Parathyroid adenoma (tissue), 2 donors: ENCODE measurements around the gene FXYD5.

ENCODE experiments used
- H2AFZ ChIP-seq: fragments of 300-600 bp; sonication (generic); one replicate; pipeline ENCODE4 v1.7.0; 2017; ENCODE audit warnings: antibody characterized with exemption, mild to moderate bottlenecking
- H3K27ac ChIP-seq: fragments of 300-600 bp; sonication (generic); one replicate; pipeline ENCODE4 v1.7.0; 2017
- H3K27me3 ChIP-seq: fragments of 300-600 bp; sonication (generic); one replicate; pipeline ENCODE4 v1.7.0; 2017; ENCODE audit warnings: low read length; ENCODE audit not compliant: control insufficient read depth, insufficient read depth
- H3K36me3 ChIP-seq: fragments of 300-600 bp; sonication (generic); one replicate; pipeline ENCODE4 v1.7.0; 2017; ENCODE audit warnings: low read length; ENCODE audit not compliant: control insufficient read depth, insufficient read depth
- H3K4me1 ChIP-seq: fragments of 300-600 bp; sonication (generic); one replicate; pipeline ENCODE4 v1.7.0; 2017; ENCODE audit warnings: control low read depth
- H3K4me2 ChIP-seq: fragments of 300-600 bp; sonication (generic); one replicate; pipeline ENCODE4 v1.7.0; 2017; ENCODE audit warnings: low read length
- H3K4me3 ChIP-seq: fragments of 300-600 bp; sonication (generic); one replicate; pipeline ENCODE4 v1.7.0; 2017; ENCODE audit warnings: low read depth, low read length
- H3K79me2 ChIP-seq: fragments of 300-600 bp; sonication (generic); one replicate; pipeline ENCODE4 v1.7.0; 2017; ENCODE audit warnings: control low read depth
- H3K9ac ChIP-seq: fragments of 300-600 bp; sonication (generic); one replicate; pipeline ENCODE4 v1.7.0; 2017; ENCODE audit warnings: mild to moderate bottlenecking
- H3K9me3 ChIP-seq: fragments of 300-600 bp; sonication (generic); one replicate; pipeline ENCODE4 v1.7.0; 2017; ENCODE audit warnings: low read length; ENCODE audit not compliant: control insufficient read depth
- TF ChIP-seq, protein P1 (sequence below): fragments of 300-600 bp; sonication (generic); IDR thresholded peaks from one replicate; pipeline ENCODE4 v1.7.0; 2017; ENCODE audit warnings: antibody characterized with exemption, mild to moderate bottlenecking
- donor health status: primary hyperparathyroidism.

Gene FXYD5

DNA sequence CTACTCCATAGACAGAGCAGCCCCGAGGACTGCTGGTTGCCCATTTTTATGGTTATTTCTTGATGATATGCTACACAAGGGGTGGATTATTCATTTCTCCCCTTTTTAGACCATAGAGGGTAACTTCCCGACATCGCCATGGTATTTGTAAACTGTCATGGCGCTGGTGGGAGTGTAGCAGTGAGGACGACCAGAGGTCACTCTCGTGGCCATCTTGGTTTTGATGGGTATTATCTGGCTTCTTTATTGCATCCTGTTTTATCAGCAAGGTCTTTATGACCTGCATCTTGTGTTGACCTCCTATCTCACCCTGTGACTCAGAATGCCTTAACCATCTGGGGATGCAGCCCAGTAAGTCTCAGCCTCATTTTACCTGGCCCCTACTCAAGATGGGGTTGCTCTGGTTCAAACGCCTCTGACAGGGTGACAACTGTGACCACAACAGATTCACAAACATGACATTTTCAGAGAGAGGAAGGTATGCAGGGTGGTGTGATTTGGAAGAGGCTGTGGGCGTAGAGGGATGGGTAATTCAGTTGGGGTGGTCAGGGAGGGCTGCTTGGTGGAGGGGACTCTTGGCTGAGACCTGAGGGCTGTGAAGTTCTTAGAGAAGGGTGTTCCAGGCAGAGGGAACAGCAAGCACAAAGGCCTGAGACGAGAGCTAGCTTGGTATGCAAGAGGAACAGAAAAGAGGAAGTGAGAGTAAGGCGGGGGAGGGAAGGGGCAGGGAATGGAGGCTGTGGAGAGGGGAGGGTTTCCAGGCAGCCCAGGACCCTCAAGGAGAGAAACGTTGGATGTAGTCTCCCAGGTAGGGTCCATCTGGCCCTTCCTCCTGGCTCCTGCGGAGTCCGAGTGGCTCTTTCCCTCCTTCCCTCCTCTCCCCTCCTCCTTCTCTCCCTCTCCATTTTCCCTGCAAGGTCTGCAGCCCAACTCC is 50.5 kb downstream of the FXYD5 start:
- no peak overlapping the region for H3K9ac ChIP-seq
- TF ChIP-seq, protein P1, sequence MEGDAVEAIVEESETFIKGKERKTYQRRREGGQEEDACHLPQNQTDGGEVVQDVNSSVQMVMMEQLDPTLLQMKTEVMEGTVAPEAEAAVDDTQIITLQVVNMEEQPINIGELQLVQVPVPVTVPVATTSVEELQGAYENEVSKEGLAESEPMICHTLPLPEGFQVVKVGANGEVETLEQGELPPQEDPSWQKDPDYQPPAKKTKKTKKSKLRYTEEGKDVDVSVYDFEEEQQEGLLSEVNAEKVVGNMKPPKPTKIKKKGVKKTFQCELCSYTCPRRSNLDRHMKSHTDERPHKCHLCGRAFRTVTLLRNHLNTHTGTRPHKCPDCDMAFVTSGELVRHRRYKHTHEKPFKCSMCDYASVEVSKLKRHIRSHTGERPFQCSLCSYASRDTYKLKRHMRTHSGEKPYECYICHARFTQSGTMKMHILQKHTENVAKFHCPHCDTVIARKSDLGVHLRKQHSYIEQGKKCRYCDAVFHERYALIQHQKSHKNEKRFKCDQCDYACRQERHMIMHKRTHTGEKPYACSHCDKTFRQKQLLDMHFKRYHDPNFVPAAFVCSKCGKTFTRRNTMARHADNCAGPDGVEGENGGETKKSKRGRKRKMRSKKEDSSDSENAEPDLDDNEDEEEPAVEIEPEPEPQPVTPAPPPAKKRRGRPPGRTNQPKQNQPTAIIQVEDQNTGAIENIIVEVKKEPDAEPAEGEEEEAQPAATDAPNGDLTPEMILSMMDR, result no peak
- no peaks in the 10 kb centered on the region for H3K27me3 ChIP-seq
- H3K9me3 ChIP-seq, result no peaks in the 10 kb centered on the region
- no peak overlapping the region for H2AFZ ChIP-seq
- no peak overlapping the region for H3K4me2 ChIP-seq
- H3K36me3 ChIP-seq, result no peaks in the 10 kb centered on the region
- H3K79me2 ChIP-seq, result no peaks in the 10 kb centered on the region
- H3K4me3 ChIP-seq, result no peak overlapping the region
- H3K4me1 ChIP-seq, result no peaks in the 10 kb centered on the region
- H3K27ac ChIP-seq, result no peak overlapping the region

DNA sequence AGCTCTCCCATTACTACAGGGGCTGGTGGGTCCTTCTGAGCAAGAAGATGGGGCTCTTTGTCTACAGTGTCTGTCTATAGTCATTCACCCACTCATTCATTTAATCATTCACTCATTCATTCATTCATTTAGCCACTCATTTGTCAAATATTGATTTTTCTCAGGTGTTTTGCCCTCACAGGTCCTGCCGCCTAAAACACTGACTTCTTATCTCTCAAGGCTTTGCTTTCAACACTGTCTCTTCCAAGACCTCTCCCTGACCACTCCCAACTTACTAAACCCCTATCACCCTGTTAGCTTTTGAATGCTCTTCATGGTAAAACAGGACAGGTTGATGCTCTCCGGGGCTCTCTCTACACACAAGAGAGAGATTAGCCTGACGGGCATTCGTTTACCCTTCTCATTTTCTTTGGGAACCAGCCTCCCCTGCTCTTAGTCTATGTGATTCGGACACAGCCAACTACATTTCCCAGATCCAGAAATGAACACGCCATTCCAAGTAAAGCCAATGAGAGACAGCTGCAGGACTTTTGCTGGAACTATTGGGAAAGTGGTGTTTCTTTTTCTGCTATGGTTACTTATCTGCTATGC is 51.3 kb downstream of the FXYD5 start:
- H3K9ac ChIP-seq, result no peak overlapping the region
- no peak overlapping the region for H3K4me2 ChIP-seq
- no peaks in the 10 kb centered on the region for H3K79me2 ChIP-seq
- TF ChIP-seq, protein P1, result no peak
- no peak overlapping the region for H3K4me3 ChIP-seq
- H3K27ac ChIP-seq, result no peak overlapping the region
- no peaks in the 10 kb centered on the region for H3K27me3 ChIP-seq
- no peaks in the 10 kb centered on the region for H3K9me3 ChIP-seq
- H2AFZ ChIP-seq, result no peak overlapping the region
- H3K4me1 ChIP-seq, result no peaks in the 10 kb centered on the region
- H3K36me3 ChIP-seq, result no peaks in the 10 kb centered on the region

DNA sequence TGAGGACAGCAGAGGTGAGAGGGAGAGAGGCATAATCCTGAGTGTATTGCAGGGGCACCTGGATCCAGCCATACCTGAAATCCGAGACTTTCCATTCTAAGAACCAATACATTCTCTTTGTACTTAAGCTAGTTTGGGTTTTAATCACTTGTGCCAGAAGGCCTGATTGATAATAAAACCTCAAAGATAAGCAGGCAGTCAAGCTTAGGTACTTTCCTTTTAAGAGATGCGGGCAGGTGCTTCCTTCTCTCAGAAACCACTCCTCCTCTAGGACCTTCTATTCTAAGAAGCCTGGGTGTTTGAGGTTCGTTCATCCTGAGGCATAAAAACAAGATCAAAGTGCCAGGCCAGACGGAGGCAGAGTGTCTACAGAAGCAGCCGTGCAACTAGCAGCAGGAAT is 51.8 kb downstream of the FXYD5 start:
- Histone ChIP-seq H3K4me2 (no peak overlapping the region), H3K36me3 (no peaks in the 10 kb centered on the region), H3K4me1 (no peaks in the 10 kb centered on the region), H3K27me3 (no peaks in the 10 kb centered on the region), H2AFZ (no peak overlapping the region), H3K9me3 (no peaks in the 10 kb centered on the region), H3K27ac (no peak overlapping the region), H3K4me3 (no peak overlapping the region), H3K9ac (no peak overlapping the region), H3K79me2 (no peaks in the 10 kb centered on the region)
- TF ChIP-seq, protein P1, result no peak

DNA sequence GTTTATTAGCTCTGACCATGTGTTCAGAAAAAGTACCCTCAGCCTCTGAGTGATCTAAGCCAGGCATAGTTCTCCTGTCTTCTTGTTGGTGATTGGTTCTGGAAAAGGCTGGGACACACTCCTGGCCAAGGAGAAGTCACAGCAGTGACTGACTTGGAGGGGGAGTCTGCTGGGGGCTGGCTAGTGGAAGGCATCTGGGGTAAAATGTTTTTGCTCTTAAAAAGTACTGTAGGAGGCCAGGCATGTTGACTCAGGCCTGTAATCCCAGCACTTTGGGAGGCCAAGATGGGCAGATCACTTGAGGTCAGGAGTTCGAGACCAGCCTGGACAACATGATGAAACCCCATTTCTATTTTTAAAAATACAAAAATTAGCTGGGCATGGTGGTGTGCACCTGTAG is 52.3 kb downstream of the FXYD5 start:
- Histone ChIP-seq H3K27ac (no peak overlapping the region), H3K9ac (no peak overlapping the region)

More for the DNA sequence above, 52.3 kb downstream of the FXYD5 start:
- no peak overlapping the region for H2AFZ ChIP-seq
- no peaks in the 10 kb centered on the region for H3K9me3 ChIP-seq
- H3K4me1 ChIP-seq, result no peaks in the 10 kb centered on the region
- H3K4me3 ChIP-seq, result no peak overlapping the region
- H3K4me2 ChIP-seq, result no peak overlapping the region
- no peaks in the 10 kb centered on the region for H3K36me3 ChIP-seq
- H3K27me3 ChIP-seq, result no peaks in the 10 kb centered on the region
- TF ChIP-seq, protein P1, result no peak
- H3K79me2 ChIP-seq, result no peaks in the 10 kb centered on the region
